Measurements from ENCODE around the gene RBMS1. TPM values are rescaled to one million over a fixed set of nuclear protein-coding genes. Genes with fewer than 3 reads are reported as not detected.

Gene RBMS1
- total RNA-seq, 3 donors from 2014 or later (not counting 1 experiment from before 2014, with no cell fraction given): 111 to 167 (median 132) TPM

DNA sequence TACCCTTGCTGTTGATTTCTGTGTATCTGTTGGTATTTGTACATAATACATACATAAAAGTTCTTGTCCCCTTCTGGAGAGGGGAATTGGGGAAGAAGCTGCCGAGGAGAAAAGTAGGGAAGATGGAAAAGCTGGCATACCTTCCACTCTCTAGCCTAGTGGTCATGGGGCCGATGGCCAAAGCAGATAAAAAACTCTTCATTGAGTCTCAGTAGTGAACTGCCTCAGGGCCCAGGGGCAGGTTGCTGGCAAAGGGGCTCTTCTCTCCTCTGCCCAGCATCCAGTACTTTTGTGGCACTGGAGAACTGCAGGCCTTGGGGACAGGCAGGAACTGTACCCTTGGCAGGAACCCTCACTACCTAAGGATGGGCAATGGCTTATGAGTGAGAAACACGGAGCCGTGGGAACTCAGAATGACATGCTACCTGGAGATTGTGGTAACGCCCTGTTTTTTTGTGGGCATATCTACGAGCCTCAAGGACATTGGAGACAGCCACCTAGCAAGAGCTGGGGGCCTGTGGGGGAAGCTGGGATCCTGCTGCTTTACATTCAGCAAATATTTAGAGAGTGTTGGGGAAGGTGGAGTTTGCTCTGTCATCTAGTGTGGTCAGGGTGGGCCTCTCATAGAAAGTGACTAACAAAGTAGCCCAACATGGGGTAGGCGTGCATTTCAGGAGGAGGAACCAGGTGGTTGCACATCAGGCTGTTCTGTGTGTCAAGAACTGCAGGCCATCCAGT, 270.9 kb downstream of the RBMS1 start:
- no peak overlapping the region for H3K27ac Mint-ChIP-seq
- no peaks in the 10 kb centered on the region for H3K9me3 ChIP-seq (ENCODE audit: control insufficient read depth, insufficient read depth, low read length)
- peaks cover 23 to 24% of the 10 kb centered on the region in 2 donors for H3K27me3 Mint-ChIP-seq (ENCODE audit: low read depth in 2 of 2)
- no peaks in the 10 kb centered on the region for H3K4me1 ChIP-seq (ENCODE audit: control insufficient read depth, insufficient read depth, low read length)
- intact Hi-C loops (cut with micrococcal nuclease): no loop called here
- no peaks in the 10 kb centered on the region for H3K9me3 Mint-ChIP-seq
- no peak overlapping the region for H3K27ac ChIP-seq (ENCODE audit: low read length)
- 83% methylated on average over 7 of the region's 7 CpGs for WGBS (ENCODE audit: insufficient coverage)
- no peak overlapping the region for H3K4me3 Mint-ChIP-seq
- H3K27me3 ChIP-seq (ENCODE audit: control insufficient read depth, insufficient read depth, low read length): no peaks in the 10 kb centered on the region
- H3K4me3 ChIP-seq (ENCODE audit: low read length): no peak overlapping the region
- DNase-seq: no peak
- no peaks in the 10 kb centered on the region for H3K4me1 Mint-ChIP-seq
- ATAC-seq: no peak
- TF ChIP-seq, protein P1, sequence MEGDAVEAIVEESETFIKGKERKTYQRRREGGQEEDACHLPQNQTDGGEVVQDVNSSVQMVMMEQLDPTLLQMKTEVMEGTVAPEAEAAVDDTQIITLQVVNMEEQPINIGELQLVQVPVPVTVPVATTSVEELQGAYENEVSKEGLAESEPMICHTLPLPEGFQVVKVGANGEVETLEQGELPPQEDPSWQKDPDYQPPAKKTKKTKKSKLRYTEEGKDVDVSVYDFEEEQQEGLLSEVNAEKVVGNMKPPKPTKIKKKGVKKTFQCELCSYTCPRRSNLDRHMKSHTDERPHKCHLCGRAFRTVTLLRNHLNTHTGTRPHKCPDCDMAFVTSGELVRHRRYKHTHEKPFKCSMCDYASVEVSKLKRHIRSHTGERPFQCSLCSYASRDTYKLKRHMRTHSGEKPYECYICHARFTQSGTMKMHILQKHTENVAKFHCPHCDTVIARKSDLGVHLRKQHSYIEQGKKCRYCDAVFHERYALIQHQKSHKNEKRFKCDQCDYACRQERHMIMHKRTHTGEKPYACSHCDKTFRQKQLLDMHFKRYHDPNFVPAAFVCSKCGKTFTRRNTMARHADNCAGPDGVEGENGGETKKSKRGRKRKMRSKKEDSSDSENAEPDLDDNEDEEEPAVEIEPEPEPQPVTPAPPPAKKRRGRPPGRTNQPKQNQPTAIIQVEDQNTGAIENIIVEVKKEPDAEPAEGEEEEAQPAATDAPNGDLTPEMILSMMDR (IDR thresholded peaks at IDR 0.05): no peak
- H3K36me3 ChIP-seq (ENCODE audit: control insufficient read depth, insufficient read depth, low read length): no peaks in the 10 kb centered on the region
- no peaks in the 10 kb centered on the region for H3K36me3 Mint-ChIP-seq
